Measurements from ENCODE around the gene MGRN1.

Gene MGRN1

DNA sequence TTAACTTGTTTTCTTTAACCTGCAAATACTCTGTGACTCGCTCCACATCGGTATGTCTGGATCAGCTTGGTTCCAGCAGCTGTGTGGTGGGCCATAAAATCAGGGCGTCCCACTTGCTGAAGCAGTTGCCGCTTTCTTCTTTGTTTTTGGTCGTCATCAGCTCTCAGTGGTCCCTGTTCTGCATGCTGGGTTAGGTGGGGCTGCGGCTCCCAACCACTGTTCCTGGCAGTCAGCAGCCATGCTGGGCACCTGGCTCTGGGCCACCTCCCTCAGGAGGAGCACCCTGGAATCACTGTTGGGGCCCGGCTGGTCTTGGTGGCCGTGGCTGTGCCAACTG, 23.0 kb downstream of the MGRN1 start:
- DNase-seq = no peak
- Histone ChIP-seq H3K4me1 (ENCODE audit: low read length) (no peaks in the 10 kb centered on the region), H3K36me3 (replicated peaks; ENCODE audit: insufficient read depth, low read length) (no peaks in the 10 kb centered on the region), H3K9ac (ENCODE audit: low read length) (no peak overlapping the region), H3K9me3 (replicated peaks; ENCODE audit: insufficient read depth, low read length) (no peaks in the 10 kb centered on the region), H3F3A (ENCODE audit: insufficient read depth, low read length) (no peaks in the 10 kb centered on the region), H2AFZ (ENCODE audit: low read length) (no peak overlapping the region), H3K4me2 (ENCODE audit: low read depth, low read length) (no peak overlapping the region), H3K9me2 (replicated peaks; ENCODE audit: insufficient read depth, low read length) (no peaks in the 10 kb centered on the region), H3K4me3 (ENCODE audit: low read length) (no peak overlapping the region), H4K20me1 (ENCODE audit: insufficient read depth, low read length) (no peaks in the 10 kb centered on the region), H3K27me3 (replicated peaks; ENCODE audit: insufficient read depth, low read length) (no peaks in the 10 kb centered on the region), H3K27ac (ENCODE audit: low read length) (no peak overlapping the region), H3K79me2 (ENCODE audit: low read length) (peaks cover 60% of the 10 kb centered on the region)
- TF ChIP-seq EZH2phosphoT487 (IDR thresholded peaks at IDR 0.05; ENCODE audit: low read length) (no peak), EZH2 (optimal IDR thresholded peaks at IDR 0.05; ENCODE audit: low read depth, low read length) (no peak)
- TF ChIP-seq, protein P1, sequence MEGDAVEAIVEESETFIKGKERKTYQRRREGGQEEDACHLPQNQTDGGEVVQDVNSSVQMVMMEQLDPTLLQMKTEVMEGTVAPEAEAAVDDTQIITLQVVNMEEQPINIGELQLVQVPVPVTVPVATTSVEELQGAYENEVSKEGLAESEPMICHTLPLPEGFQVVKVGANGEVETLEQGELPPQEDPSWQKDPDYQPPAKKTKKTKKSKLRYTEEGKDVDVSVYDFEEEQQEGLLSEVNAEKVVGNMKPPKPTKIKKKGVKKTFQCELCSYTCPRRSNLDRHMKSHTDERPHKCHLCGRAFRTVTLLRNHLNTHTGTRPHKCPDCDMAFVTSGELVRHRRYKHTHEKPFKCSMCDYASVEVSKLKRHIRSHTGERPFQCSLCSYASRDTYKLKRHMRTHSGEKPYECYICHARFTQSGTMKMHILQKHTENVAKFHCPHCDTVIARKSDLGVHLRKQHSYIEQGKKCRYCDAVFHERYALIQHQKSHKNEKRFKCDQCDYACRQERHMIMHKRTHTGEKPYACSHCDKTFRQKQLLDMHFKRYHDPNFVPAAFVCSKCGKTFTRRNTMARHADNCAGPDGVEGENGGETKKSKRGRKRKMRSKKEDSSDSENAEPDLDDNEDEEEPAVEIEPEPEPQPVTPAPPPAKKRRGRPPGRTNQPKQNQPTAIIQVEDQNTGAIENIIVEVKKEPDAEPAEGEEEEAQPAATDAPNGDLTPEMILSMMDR (IDR thresholded peaks at IDR 0.05; ENCODE audit: low read length) = no peak

DNA sequence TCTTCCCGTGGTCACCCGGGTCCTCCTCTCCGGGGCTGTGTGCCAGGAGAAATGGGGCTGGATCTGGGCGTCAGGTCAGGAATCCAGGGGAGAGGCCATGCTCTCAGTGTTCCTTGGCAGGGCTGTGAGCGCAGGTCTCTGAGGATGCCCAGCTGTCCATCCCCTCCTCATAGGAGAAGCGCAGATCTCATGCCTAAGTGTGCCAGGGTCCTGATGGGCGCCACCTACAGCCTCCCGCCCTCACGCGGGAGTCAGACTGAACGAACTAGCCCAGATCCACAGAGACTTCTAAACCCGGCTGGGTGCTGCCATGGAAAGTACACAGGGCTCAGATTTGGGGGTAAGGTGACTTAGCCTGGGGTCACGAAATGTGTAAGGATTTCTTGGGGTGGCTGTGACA, 24.3 kb downstream of the MGRN1 start:
- H3K4me1 ChIP-seq (ENCODE audit: low read length) = no peaks in the 10 kb centered on the region
- no peak overlapping the region for H3K4me3 ChIP-seq (ENCODE audit: low read length)
- H4K20me1 ChIP-seq (ENCODE audit: insufficient read depth, low read length) = no peaks in the 10 kb centered on the region
- H3K9me2 ChIP-seq (replicated peaks; ENCODE audit: insufficient read depth, low read length) = no peaks in the 10 kb centered on the region
- H3F3A ChIP-seq (ENCODE audit: insufficient read depth, low read length) = no peaks in the 10 kb centered on the region
- DNase-seq = no peak
- no peaks in the 10 kb centered on the region for H3K36me3 ChIP-seq (replicated peaks; ENCODE audit: insufficient read depth, low read length)
- no peak overlapping the region for H2AFZ ChIP-seq (ENCODE audit: low read length)
- TF ChIP-seq EZH2phosphoT487 (IDR thresholded peaks at IDR 0.05; ENCODE audit: low read length) (no peak), EZH2 (optimal IDR thresholded peaks at IDR 0.05; ENCODE audit: low read depth, low read length) (no peak)
- TF ChIP-seq, protein P1 (IDR thresholded peaks at IDR 0.05; ENCODE audit: low read length) = no peak
- H3K79me2 ChIP-seq (ENCODE audit: low read length) = peaks cover 48% of the 10 kb centered on the region
- H3K27me3 ChIP-seq (replicated peaks; ENCODE audit: insufficient read depth, low read length) = no peaks in the 10 kb centered on the region
- no peak overlapping the region for H3K4me2 ChIP-seq (ENCODE audit: low read depth, low read length)
- H3K9me3 ChIP-seq (replicated peaks; ENCODE audit: insufficient read depth, low read length) = no peaks in the 10 kb centered on the region
- H3K9ac ChIP-seq (ENCODE audit: low read length) = no peak overlapping the region
- H3K27ac ChIP-seq (ENCODE audit: low read length) = no peak overlapping the region

DNA sequence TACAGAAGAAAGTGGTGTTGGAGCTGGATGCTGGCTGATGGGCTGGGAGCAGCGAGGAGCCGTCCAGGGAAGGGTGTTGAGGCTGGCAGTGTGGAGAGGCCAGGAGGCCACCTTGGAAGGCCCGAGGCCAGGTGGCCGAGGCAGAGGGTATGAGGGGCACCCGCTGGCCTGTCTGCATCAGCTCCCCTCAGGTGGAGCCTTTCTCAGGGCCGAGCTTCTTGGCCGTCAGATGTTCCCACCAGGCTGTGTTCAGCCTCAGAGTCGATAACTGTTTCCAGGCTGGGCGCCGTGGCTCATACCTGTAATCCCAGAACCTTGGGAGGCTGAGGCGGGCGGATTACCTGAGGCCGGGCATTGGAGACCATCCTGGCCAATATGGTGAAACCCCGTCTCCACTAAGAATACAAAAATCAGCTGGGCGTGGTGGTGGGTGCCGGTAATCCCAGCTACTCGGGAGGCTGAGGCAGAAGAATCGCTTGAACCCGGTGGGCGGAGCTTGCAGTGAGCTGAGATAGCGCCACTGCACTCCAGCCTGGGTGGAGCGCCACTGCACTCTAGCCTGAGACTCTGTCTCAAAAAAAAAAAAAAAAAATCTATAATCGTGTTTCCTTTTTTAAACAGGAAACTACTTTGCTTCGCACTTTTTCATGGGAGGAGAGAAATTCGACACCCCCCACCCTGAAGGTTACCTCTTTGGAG, 25.3 kb downstream of the MGRN1 start:
- Histone ChIP-seq H3K9ac (ENCODE audit: low read length) (no peak overlapping the region), H4K20me1 (ENCODE audit: insufficient read depth, low read length) (no peaks in the 10 kb centered on the region), H3K4me3 (ENCODE audit: low read length) (no peak overlapping the region), H3K9me2 (replicated peaks; ENCODE audit: insufficient read depth, low read length) (no peaks in the 10 kb centered on the region), H3K79me2 (ENCODE audit: low read length) (peaks cover 43% of the 10 kb centered on the region), H3F3A (ENCODE audit: insufficient read depth, low read length) (no peaks in the 10 kb centered on the region), H3K9me3 (replicated peaks; ENCODE audit: insufficient read depth, low read length) (no peaks in the 10 kb centered on the region), H3K4me2 (ENCODE audit: low read depth, low read length) (no peak overlapping the region), H3K27ac (ENCODE audit: low read length) (no peak overlapping the region), H3K36me3 (replicated peaks; ENCODE audit: insufficient read depth, low read length) (no peaks in the 10 kb centered on the region), H2AFZ (ENCODE audit: low read length) (no peak overlapping the region), H3K4me1 (ENCODE audit: low read length) (no peaks in the 10 kb centered on the region), H3K27me3 (replicated peaks; ENCODE audit: insufficient read depth, low read length) (no peaks in the 10 kb centered on the region)
- DNase-seq = no peak
- TF ChIP-seq, protein P1 (IDR thresholded peaks at IDR 0.05; ENCODE audit: low read length) = no peak
- TF ChIP-seq EZH2 (optimal IDR thresholded peaks at IDR 0.05; ENCODE audit: low read depth, low read length) (no peak), EZH2phosphoT487 (IDR thresholded peaks at IDR 0.05; ENCODE audit: low read length) (no peak)

All from MM.1S (cell line).